HG03039 (cell line): ENCODE results near the gene ERH.
A peak's percentile ranks its signal among the peaks of the same experiment; 100 is the strongest.
"Not testable (repeated sequence)": the region's sequence is repeated elsewhere in the genome, so short reads cannot be mapped to it uniquely, and the experiment has no call there.

ENCODE experiments used
- ATAC-seq: cut with Tn5 transposase; IDR thresholded peaks from one replicate; pipeline ENCODE4 v1.9.1; 2021; ENCODE audit warnings: mild to moderate bottlenecking, moderate library complexity; ENCODE audit not compliant: unreplicated experiment

The ERH gene

DNA sequence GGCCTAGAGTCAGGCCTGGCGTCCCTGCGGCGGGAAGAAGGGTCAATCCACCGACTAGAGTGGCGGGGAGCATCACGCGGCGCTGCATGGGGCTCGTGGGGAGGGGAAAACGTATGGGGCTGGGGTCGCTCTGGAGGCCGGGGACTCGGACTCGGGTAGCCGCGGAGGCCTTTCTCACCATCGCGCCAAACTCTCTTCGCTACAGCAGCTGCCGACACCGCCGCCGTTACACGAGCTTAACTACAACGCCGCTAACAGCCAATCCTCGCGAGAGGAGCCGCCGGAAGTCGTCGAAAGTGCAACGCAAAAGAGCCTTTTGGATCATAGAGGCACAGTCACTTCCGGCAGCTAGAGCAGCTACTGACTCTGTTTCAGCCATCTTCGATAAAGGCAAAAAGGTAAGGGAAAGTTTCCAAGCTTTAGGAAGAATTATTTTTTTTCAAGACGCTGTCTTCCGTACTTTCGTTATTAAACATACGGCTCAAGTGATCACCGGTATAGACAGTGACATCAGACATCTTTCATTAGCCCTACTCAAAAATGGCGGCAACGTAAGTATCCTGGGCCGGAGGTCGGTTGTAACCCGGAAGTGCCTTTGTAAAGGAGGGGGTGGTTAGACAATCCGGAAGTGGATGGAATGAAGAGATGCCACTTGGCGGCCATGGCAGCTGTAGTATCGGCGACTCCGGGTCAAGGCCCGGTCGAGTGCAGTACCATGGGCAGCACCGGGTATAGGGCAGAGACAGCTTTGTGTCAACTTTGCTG is at the start of gene ERH, which contains the start of gene SLC39A9:
ERH (minus strand) TSS at position 247 of the 765 bp plus-strand sequence; CDS start at position 181, 66 bp downstream.
SLC39A9 (plus strand) TSS at position 640 of the 765 bp plus-strand sequence. CDS start 678 bp downstream, outside the sequence.
- peak; percentile 79 for ATAC-seq

DNA sequence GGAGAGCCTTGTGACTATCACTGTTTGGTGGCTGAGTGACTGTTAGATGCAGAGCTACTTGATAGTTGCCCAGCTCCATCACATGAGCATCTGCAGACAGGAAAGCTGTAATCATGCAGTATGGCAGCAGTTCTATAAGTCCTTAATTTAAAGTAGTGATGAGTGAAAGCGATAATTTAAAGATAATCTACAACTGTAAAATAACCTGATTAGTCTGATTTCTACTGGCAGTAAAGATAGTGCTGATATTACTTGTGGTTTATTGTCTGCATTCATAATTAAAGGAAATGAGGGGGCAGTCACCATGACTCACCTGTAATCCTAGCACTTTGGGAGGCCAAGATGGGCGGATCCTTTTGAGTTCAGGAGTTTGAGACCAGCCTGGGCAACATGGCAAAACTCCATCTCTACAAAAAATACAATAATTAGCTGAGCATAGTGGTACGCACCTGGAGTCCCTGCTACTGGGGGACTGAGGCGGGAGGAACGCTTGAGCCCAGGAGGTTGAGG is 45.3 kb upstream of the ERH start:
- ATAC-seq = no peak

DNA sequence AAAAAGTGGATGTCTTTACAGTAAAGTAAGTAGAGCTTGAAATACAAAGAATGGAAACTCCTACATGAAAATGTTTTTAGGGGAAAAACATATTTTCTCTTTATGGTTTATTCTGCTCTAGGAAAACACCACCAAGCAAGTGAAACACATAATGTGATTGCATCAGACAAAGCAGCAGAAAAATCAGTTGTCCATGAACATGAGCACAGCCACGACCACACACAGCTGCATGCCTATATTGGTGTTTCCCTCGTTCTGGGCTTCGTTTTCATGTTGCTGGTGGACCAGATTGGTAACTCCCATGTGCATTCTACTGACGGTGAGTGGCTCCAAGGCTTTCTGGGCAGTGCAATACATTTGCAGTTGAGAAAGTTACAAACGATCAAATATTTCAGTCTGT is 43.8 kb upstream of the ERH start:
- ATAC-seq = peak; percentile 77

DNA sequence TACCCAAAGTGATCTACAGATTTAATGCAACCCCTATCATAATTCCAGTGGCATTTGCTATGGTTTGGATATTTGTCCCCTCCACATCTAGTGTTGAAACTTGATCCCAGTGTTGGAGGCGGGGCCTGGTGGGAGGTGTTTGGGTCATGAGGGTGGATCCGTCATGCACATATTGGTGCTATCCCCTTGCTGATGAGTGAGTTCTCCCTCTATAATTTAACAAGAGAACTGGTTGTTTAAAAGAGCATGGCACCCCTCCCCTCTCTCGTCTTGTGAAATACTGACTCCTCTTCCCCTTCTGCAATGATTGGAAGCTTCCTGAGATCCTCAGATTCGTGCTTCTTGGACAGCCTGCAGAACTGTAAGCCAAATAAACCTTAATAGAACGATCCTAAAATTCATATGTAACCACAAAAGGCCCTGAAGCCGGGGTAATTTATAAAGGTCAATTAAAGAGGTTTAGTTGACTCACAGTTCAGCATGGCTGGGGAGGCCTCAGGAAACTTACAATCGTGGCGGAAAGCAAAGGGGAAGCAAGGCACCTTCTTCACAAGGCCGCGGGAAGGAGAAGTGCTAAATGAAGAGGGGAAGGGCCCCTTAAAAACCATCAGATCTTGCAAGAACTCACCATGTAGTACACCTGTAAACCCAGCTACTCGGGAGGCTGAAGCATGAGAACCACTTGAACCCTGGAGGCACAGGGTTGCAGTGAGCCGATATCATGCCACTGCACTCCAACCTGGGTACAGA is 41.6 kb upstream of the ERH start:
- ATAC-seq = no peak

DNA sequence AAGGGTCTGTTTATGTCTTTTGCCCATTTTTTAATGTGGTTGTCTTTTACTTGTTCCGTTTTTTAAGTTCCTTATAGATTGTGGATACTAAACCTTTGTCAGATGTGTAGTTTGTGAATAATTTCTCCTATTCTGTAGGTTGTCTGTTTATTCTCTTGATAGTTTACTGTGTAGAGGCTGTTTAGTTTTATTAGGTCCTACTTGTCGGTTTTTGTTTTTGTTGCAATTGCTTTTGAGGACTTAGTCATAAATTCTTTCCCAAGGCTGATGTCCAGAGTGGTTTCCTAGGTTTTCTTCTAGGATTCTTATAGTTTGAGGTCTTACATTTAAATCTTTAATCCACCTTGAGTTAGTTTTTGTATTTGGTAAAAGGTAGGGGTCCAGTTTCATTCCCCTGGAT is 34.3 kb upstream of the ERH start:
- no peak for ATAC-seq

DNA sequence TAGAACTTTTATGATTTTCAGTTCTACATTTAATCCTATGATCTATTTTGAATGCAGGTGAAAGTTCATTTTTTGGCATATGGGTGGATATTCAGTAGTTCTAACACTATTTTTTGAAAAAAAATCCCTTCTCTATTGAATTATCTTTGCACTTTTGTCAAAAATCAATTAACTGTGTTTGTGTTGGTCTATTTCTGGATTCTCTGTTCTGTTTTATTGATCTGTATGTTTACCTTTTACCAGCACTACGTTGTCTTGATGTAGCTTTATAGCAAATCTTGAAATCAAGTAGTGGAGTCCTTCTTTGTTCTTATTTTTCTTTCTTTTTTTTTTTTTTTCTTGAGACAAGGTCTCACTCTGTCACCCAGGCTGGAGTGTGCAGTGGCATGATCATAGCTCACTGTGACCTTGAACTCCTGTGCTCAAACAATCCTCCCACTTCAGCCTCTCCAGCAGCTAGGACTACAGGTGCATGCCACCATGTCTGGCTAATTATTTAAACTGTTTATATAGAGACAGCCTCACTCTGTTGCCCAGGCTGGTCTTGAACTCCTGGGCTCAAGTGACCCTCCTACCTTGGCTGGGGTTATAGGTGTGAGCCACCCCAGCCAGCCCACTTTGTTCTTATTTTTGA is 32.3 kb upstream of the ERH start:
- ATAC-seq = no peak

DNA sequence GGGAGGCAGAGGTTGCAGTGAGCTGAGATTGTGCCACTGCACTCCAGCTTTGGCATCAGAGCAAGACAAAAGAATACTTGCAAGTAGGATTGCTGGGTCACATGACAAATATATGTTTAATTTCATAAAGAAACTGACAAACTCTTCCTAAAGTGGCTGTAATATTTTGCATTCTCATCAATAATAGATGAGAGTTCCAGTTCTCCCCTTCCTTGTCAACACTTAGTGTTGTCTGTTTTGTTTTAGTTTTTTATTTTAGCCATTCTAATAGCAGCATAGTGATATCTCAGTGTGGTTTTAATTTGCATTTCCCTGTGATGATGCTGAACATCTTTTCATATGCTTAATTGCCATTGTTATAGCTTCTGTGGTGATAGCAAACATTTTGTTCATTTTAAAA is 31.5 kb upstream of the ERH start:
- ATAC-seq = no peak

DNA sequence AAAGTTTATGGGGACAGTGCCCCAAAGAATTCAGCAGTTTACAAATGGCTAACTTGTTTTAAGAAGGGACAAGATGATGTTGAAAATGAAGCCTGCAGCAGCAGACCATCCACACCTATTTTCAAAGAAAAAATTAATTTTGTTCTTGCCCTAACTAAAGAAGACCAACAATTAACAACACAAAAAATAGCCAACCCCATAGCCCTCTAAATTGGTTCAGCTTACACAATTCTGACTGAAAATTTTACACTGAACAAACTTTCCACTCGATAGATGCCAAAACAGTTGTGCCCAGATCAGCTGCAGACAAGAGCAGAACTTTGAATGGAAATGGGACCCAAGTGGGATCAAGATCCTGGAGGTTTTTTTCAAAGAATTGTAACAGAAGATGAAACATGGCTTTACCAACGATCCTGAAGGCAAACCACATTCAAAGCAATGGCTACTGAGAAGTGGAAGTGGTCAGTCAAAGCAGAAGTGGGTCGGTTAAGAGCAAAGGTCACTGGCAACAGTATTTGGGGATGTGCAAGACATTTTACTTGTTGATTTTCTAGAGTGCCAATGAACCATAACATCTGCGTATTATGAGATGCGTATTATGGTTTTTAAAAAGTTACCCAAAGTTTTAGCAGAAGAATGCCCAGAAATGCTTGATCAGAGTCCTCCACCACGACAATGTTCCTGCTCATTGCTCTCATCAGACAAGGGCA is 30.3 kb upstream of the ERH start:
- no peak for ATAC-seq

DNA sequence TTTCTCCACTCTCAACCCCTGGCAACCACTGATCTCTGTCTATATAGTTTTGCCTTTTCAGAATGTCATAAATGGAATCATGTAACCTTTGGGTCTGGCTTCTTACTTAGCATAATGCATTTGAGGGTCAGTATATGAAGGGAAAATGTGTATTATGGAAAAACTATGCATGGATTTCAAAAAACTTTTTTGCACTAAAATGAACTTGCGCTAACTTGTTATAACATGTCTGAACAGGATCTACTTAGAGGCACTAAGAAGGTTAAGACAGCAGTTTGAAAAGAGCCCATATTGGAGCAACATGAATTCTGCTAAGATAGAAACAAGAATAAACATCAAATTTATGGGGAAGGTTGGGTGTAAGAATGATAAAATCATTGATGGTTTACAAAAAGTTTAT is 29.5 kb upstream of the ERH start:
- ATAC-seq = no peak

DNA sequence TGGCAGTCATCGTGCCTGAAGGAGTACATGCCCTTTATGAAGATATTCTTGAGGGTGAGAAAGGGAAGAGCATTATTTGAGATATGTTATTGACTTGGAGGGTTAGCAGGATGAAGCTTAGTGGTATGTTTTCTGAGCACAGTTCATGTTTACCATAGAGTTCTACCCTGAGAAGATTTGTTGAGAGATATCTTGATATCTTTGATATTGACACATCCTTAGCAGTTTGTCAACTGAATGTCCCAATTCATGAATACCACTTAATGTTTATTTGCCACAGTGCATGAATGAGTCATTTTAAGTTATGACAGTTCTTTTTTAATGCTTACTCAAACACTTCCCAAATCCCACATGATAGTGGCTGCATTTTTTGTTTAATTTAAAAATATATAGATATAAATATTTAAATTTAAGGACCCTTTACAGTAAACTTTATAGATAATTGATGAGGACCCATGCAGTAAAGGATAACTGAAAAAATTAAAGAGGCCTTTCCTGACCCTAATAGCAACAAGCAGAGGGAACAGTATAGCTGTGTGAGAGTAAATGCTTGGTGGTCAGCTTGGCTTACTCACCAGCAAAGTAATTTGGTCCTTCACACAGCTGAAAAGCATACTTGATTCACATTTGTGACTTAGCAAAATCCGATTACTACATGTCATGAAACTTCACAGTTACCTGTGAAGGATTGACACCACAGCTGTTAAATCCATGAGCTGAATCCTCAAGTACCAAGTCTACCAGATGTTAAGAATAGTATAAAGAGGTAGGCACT is 26.2 kb upstream of the ERH start:
- no peak for ATAC-seq

DNA sequence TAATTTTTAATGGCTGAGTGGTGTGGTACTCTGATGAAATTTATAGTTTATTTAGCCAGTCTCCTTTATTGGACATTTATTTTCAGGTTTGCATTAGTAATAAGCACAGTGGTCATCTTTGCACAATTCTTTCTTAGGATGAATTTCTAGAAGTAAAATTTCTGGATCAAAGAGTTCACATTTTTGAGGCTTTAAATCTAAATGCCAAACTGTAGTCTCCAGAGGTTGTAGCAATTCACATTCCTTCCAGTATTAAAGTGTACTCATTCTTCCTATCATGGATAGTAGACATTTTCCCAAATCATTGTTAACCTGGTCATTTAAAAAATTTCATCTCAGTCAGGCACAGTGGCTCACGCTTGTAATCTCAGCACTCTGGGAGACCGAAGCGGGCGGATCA is 25.2 kb upstream of the ERH start:
- ATAC-seq = no peak

DNA sequence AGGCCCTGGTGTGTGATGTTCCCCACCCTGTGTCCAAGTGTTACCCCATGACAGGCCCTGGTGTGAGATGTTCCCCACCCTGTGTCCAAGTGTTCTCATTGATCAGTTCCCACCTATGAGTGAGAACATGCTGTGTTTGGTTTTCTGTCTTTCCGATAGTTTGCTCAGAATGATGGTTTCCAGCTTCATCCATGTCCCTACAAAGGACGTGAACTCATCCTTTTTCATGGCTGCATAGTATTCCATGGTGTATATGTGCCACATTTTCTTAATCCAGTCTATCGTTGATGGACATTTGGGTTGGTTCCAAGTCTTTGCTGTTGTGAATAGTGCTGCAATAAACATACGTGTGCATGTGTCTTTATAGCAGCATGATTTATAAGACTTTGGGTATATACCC is 18.0 kb upstream of the ERH start:
- ATAC-seq = not testable (repeated sequence)

DNA sequence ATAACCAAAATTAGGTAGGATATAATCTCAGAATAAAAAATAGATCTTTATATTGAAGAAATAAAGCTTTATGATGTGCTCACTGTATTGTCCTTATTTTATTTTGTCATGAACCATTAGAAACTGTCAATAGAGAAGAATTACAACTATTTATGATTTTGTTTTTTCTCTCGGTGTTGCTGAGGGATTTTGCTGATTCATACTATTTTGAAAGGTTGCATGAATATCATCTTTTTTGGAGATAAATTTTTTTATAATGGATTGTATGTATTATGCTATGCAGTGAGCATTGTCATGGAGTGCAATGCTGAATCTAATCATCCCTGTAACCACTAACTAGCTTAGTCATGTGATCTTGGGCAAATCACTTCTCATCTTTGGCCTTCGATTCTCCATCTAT is 15.4 kb upstream of the ERH start:
- ATAC-seq = no peak

DNA sequence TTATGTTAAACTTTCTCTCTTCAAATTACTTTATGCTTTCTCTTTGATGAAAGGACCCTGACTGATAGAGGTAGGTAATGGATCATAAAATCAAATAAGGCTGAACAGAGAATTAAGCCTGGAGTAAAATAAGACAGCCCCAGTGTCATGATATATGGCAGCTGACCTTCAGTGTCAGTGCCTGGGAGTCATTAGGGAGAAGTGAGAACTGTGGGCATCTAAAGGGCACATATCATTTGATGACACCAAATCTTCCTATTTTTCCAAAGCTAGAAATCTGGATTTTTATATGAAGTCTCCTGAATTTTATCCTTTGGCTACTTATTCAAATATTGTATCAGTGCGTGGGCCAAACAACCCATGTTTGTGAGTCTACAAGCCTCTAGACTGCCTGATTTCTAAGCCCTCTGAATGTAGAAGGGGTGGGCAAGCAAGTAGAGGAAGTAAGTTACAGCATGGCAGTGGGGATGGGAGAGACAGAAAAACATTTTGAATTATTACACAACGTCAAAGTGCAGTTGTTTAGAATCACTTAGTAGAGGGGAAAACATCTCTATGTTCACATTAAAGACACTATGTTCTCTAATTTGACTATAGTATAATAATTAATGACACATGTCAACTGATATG is 10.3 kb upstream of the ERH start:
- no peak for ATAC-seq

DNA sequence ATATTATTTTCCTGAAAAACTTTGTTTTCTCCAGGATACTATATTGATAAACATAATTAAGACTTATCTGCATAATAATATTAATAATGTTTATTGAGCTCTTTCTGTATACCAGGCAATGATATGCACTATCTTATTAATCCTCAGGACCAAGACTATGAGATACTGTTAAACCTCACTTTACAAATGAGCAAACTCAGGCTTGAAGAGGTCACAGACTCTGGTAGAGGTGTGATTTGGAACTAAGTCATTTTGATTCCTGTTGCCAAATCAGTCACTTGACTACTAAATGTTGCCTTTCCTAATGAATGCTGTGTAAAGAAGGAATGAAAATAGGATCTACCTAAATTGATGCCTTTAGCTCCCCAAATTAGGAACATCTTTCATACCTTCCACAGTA is 7.7 kb upstream of the ERH start:
- ATAC-seq = no peak

DNA sequence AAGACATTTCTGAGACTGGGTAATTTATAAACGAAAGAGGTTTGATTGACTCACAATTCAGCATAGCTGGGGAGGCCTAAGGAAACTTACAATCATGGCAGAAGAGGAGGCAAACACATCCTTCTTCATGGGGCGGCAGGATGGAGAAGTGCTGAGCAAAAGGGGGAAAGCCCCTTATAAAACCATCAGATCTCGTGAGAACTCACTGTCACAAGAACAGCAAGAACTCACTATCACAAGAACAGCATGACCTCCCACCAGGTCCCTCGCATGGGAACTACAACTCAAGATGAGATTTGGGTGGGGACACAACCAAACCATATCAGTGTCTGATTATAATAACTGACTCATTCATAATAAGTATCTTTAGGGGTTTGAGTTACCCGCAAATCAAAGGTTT is 6.8 kb upstream of the ERH start:
- ATAC-seq = no peak

DNA sequence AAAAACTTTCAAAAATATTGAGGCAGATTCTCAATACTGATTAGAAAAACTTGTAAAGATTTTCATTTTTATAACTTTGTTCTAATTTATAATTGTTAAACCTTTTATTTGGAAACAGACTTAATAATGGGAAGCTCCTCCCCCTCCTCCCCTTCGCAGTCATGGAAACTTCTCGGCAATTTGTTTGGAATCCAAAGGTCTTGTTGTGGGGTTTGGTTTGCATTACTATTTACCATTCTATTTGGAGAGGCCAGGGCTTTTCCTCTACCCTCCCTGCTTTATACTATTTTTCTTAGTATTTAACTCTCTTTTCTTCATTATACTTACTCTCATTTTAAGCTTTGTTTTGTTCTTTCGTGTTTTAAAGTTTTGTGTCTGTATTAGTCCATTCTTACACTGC is 6.4 kb upstream of the ERH start:
- ATAC-seq = no peak

DNA sequence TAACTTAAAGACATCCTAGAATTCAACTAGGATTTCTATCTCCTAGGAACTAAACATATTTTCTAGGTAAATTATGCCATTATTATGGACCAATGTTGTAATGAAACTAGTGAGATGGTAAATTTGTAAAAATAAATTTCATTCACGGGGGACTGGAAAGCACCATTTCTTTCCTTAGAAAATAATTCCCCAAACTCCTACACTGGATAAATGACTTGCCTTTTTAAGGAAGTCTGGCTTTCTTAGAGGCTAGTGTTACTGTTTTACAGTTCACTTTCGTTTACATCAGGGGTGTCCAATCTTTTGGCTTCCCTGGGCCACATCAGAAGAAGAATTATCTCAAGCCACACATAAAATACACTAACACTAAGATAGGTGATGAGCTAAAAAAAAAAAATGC is 3.7 kb upstream of the ERH start:
- no peak for ATAC-seq

DNA sequence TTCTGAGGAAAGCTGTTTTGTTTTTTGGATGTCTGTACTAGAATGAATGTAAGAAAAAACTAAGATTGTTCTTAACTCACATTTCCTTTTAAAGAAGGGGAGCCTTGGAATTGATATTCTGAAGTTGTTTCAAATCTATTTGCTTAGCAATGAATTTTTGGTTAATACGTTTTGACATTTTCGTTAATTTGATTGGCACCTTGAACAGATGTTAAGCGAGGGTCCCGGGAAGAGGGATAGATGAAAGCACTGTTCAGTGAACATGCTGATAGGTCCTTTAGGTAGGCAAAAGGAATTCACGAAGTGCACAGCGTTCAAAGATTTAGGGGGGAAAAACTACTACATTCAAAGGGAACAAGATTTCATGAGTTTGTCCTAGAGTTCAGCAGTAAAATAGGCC is 2.1 kb upstream of the ERH start:
- no peak for ATAC-seq

DNA sequence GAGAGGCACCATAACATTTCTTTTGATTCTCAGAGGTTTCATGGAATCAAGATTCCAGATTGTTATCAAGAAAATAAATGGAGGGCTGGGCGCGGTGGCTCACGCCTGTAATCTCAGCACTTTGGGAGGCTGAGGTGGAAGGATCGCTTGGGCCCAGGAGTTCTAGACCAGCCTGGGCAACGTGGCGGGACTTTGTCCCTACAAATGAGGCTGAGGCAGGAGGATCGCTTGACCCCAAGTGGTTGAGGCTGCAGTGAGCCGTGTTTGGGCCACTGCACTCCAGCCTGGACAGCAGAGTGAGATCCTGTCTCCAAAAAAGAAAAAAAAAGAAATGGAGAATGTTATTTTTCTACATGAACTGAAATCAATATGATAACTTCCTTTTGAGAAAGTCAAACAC is 1.7 kb upstream of the ERH start:
- ATAC-seq = no peak
